GM18520 (cell line): Measurements from ENCODE around the gene KCNQ2.

ENCODE experiments used
- ATAC-seq: cut with Tn5 transposase; IDR thresholded peaks from one replicate; pipeline ENCODE4 v1.9.1; 2021; ENCODE audit not compliant: unreplicated experiment

KCNQ2 gene

GRCh38 chr20:63501818-63502670 is 29.6 kb upstream of the KCNQ2 start:
- ATAC-seq, result no peak

GRCh38 chr20:63500902-63501817 is 28.7 kb upstream of the KCNQ2 start:
- ATAC-seq, result no peak

GRCh38 chr20:63500151-63500901 is 27.9 kb upstream of the KCNQ2 start:
- no peak for ATAC-seq

GRCh38 chr20:63499338-63499969 is 27.0 kb upstream of the KCNQ2 start:
- no peak for ATAC-seq

- no peak for ATAC-seq
Observed at GRCh38 chr20:63498960-63499337, 26.5 kb upstream of the KCNQ2 start, which contains the start of gene EEF1A2. EEF1A2 (minus strand) TSS chr20:63499083; CDS start chr20:63497763, 1,320 bp downstream.

GRCh38 chr20:63497946-63498935 is 25.8 kb upstream of the KCNQ2 start:
- ATAC-seq, result no peak

GRCh38 chr20:63497138-63497945 is 24.9 kb upstream of the KCNQ2 start:
- no peak for ATAC-seq

- ATAC-seq, result no peak
Observed at GRCh38 chr20:63496596-63497120, 24.2 kb upstream of the KCNQ2 start.

- ATAC-seq, result no peak
Observed at GRCh38 chr20:63495741-63496595, 23.5 kb upstream of the KCNQ2 start.

GRCh38 chr20:63495167-63495720 is 22.8 kb upstream of the KCNQ2 start:
- no peak for ATAC-seq

- no peak for ATAC-seq
Observed at GRCh38 chr20:63494420-63495166, 22.1 kb upstream of the KCNQ2 start.

- ATAC-seq, result no peak
Observed at GRCh38 chr20:63494084-63494419, 21.6 kb upstream of the KCNQ2 start.

- ATAC-seq, result no peak
Observed at GRCh38 chr20:63493563-63494020, 21.1 kb upstream of the KCNQ2 start.

- no peak for ATAC-seq
Observed at GRCh38 chr20:63492982-63493381, 20.5 kb upstream of the KCNQ2 start.

GRCh38 chr20:63492518-63492917 is 20.1 kb upstream of the KCNQ2 start:
- ATAC-seq, result no peak

- no peak for ATAC-seq
Observed at GRCh38 chr20:63491635-63492230, 19.3 kb upstream of the KCNQ2 start.
